Measurements from ENCODE around the gene HLCS. TPM values are rescaled to one million over a fixed set of nuclear protein-coding genes. Genes with fewer than 3 reads are reported as not detected.

The HLCS gene
- total RNA-seq, 6 experiments from 2014 or later, result 12.6 to 19.1 (median 16.0) TPM

GRCh38 chr21:36754241-36754898 lies 212.1 kb downstream of the HLCS start:
- intact Hi-C loops (cut with DNase I), result no loop called here
- Histone ChIP-seq H3K27me3 (no peaks in the 10 kb centered on the region), H3K9me3 (no peaks in the 10 kb centered on the region), H3K4me1 (no peaks in the 10 kb centered on the region), H3K36me3 (peaks cover 0 to 3% (median 0%) of the 10 kb centered on the region in 4 donors), H3K4me3 (no peak overlapping the region), H3K27ac (no peak overlapping the region)
- ATAC-seq, result no peak
- DNase-seq, result no peak
- TF ChIP-seq CTCF (IDR thresholded peaks at IDR 0.05) (no peak), POLR2A (IDR thresholded peaks at IDR 0.05) (no peak)
- 87% methylated on average over 19 of the region's 22 CpGs for WGBS (ENCODE audit: insufficient coverage, low coverage, low lambda C conversion rate, missing lambda C conversion rate)

DNA sequence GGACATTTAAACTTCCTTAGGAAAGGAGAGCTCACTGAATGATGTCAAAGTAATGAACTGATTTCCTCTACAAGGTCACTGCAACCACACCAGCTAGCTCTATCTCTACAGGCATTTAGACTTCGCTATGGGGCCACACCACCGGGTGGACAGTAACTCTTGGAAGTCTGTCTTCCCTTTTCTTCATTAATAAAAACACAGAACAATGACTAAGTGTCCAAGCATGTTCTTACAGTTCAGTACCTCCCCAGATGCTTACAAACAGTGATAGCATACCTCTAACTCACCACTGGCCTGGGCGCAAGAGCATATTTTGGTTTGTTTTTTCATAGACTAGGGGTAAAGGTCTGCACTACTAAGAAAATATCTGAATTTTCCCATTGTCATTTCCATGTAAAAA lies 212.9 kb downstream of the HLCS start:
- DNase-seq, result no peak
- Histone ChIP-seq H3K9me3 (no peaks in the 10 kb centered on the region), H3K36me3 (peaks cover 0 to 3% (median 0%) of the 10 kb centered on the region in 4 donors), H3K4me3 (no peak overlapping the region), H3K27me3 (no peaks in the 10 kb centered on the region), H3K27ac (no peak overlapping the region), H3K4me1 (no peaks in the 10 kb centered on the region)
- no peak for TF ChIP-seq CTCF (IDR thresholded peaks at IDR 0.05)
- TF ChIP-seq POLR2A (IDR thresholded peaks at IDR 0.05), result no peak
- intact Hi-C loops (cut with DNase I), result no loop called here
- 59% methylated on average over 3 of the region's 3 CpGs for WGBS (ENCODE audit: insufficient coverage, low coverage, low lambda C conversion rate, missing lambda C conversion rate)
- no peak for ATAC-seq

- Histone ChIP-seq H3K27me3 (no peaks in the 10 kb centered on the region), H3K36me3 (peaks cover 0 to 3% (median 0%) of the 10 kb centered on the region in 4 donors), H3K27ac (no peak overlapping the region), H3K4me1 (peaks cover 0 to 6% (median 0%) of the 10 kb centered on the region in 4 donors), H3K9me3 (no peaks in the 10 kb centered on the region), H3K4me3 (no peak overlapping the region)
- ATAC-seq (no peak), DNase-seq (no peak)
- TF ChIP-seq POLR2A (IDR thresholded peaks at IDR 0.05) (no peak), CTCF (IDR thresholded peaks at IDR 0.05) (no peak)
- 80% methylated on average over 7 of the region's 10 CpGs for WGBS (ENCODE audit: insufficient coverage, low coverage, low lambda C conversion rate, missing lambda C conversion rate)
- intact Hi-C loops (cut with DNase I), result no loop called here
These were observed 215.1 kb downstream of the HLCS start for GRCh38 chr21:36751383-36751782.

- no peak overlapping the region for H3K27ac ChIP-seq
- H3K9me3 ChIP-seq, result no peaks in the 10 kb centered on the region
- H3K4me1 ChIP-seq, result peaks cover 0 to 6% (median 0%) of the 10 kb centered on the region in 4 donors
- H3K4me3 ChIP-seq, result no peak overlapping the region
- WGBS (ENCODE audit: insufficient coverage, low coverage, low lambda C conversion rate, missing lambda C conversion rate), result 81% methylated on average over 2 of the region's 2 CpGs
- H3K27me3 ChIP-seq, result no peaks in the 10 kb centered on the region
- H3K36me3 ChIP-seq, result peaks cover 0 to 3% (median 0%) of the 10 kb centered on the region in 4 donors
- ATAC-seq (no peak), DNase-seq (no peak)
- intact Hi-C loops (cut with DNase I), result no loop called here
- TF ChIP-seq POLR2A (IDR thresholded peaks at IDR 0.05), result no peak
- TF ChIP-seq CTCF (IDR thresholded peaks at IDR 0.05), result no peak
These were observed 215.9 kb downstream of the HLCS start for GRCh38 chr21:36750576-36750959.

Data from right lobe of liver (tissue), 6 donors.